Spleen (tissue), 11 donors: ENCODE measurements around the gene UBA6. TPM values are rescaled to one million over a fixed set of nuclear protein-coding genes. Genes with fewer than 3 reads are reported as not detected.

Experiments used
- DNase-seq: peaks from one replicate; pipeline ENCODE4 v3.0.0-alpha.2; 2020
- H3K27ac ChIP-seq, 8 donors: fragments of 200-600 bp; sonication (generic) in 7 of 8; 1 replicate in 4 of 8; 2 replicates in 4 of 8; pipeline versions ENCODE4 v1.5.0 to v1.8.0; 2016 to 2021; ENCODE audit warnings: inconsistent platforms in 4 of 8, mild to moderate bottlenecking in 4 of 8, moderate library complexity in 1 of 8
- H3K27me3 ChIP-seq, 7 donors: fragments of 200-600 bp; sonication (generic) in 6 of 7; replicated peaks in 1 of 7; 1 replicate in 4 of 7; 2 replicates in 3 of 7; pipeline versions ENCODE4 v1.5.0 to v1.8.0; 2016 to 2021; ENCODE audit warnings: inconsistent platforms in 3 of 7, mild to moderate bottlenecking in 1 of 7
- H3K36me3 ChIP-seq, 6 donors: fragments of 200-600 bp; sonication (generic) in 5 of 6; 1 replicate in 4 of 6; 2 replicates in 2 of 6; pipeline versions ENCODE4 v1.5.0 to v1.8.0; 2016 to 2021; ENCODE audit warnings: inconsistent platforms in 2 of 6
- H3K4me1 ChIP-seq, 6 donors: fragments of 200-600 bp; sonication (generic) in 5 of 6; 1 replicate in 3 of 6; 2 replicates in 3 of 6; pipeline versions ENCODE4 v1.5.0 to v1.8.0; 2016 to 2021; ENCODE audit warnings: inconsistent platforms in 3 of 6
- H3K4me3 ChIP-seq, 8 donors: fragments of 200-600 bp; sonication (generic) in 7 of 8; 1 replicate in 4 of 8; 2 replicates in 4 of 8; pipeline versions ENCODE4 v1.5.0 to v1.8.0; 2016 to 2021; ENCODE audit warnings: inconsistent platforms in 4 of 8, mild to moderate bottlenecking in 4 of 8, moderate library complexity in 2 of 8
- H3K9me3 ChIP-seq, 8 donors: fragments of 200-600 bp; sonication (generic) in 7 of 8; 1 replicate in 4 of 8; 2 replicates in 4 of 8; pipeline versions ENCODE4 v1.5.0 to v1.8.0; 2016 to 2021; ENCODE audit warnings: inconsistent platforms in 4 of 8
- CTCF ChIP-seq, 11 experiments: fragments of 200-600 bp in 7 of 11; fragments of 450-650 bp in 4 of 11; sonication (generic) in 4 of 11; IDR thresholded peaks in 8 of 11; conservative IDR thresholded peaks in 3 of 11; 1 replicate in 7 of 11; 2 replicates in 4 of 11; pipeline versions ENCODE4 v1.4.0 to v1.8.0; 2016 to 2021; ENCODE audit warnings: antibody characterized with exemption in 11 of 11, inconsistent platforms in 4 of 11, mild to moderate bottlenecking in 1 of 11
- POLR2A ChIP-seq, 3 donors: fragments of 450-650 bp; IDR thresholded peaks; one replicate each; pipeline ENCODE4 v1.5.1; 2017; ENCODE audit warnings: antibody characterized with exemption in 3 of 3, mild to moderate bottlenecking in 1 of 3
- POLR2AphosphoS5 ChIP-seq, 3 donors: sonication (generic); formaldehyde crosslinking; IDR thresholded peaks; one replicate each; pipeline ENCODE4 v1.5.1; 2017; ENCODE audit warnings: antibody characterized with exemption in 3 of 3
- WGBS, 5 donors: extraction: QIAGEN DNeasy Blood & Tissue Kit in 3 of 5; methylation state at CpG; one replicate each; pipeline versions ENCODE4 v1.1.5 to v1.1.7; 2013 to 2018; 5-methylcytosine and 5-hydroxymethylcytosine counted together
- intact Hi-C: fragments of 100-400 bp; cut with DNase I; formaldehyde crosslinking; loops from one replicate; pipeline ENCODE4 v1.15.0; 2023; ENCODE audit warnings: low total_unique reads
- polyA plus RNA-seq, 3 donors: library from polyadenylated mRNA; stranded (reverse); fragments of 200-250 nt; gene quantifications; one replicate each; pipeline ENCODE4 v1.2.1, GENCODE V29; 2013
- total RNA-seq, 7 donors: library from RNA; depleted of rRNA in 3 of 7; stranded (reverse); fragments of >200 nt in 3 of 7; fragmentation: NEBNext Ultra II Directional in 4 of 7; extraction: Animal tissue kit (Norgen Biotek cat#: 25700) in 4 of 7; gene quantifications; one replicate each; pipeline versions ENCODE4 v1.1.0 to v1.2.1, GENCODE V29; 2016 to 2021
- donor health status: healthy with polysubstance abuse.
- donor health status: DM: no; HTN: no; CAD: no; lungs with moderate emphysema.
- donor health status: DM: no; HTN: no; CAD: no.
- donor health status: Bipolar disorder and iron deficiency.
- donor health status: healthy.
- donor health status: DM: no; HTN: no; CAD: no.
- donor health status: DM: yes; HTN: yes; CAD: no.

Gene UBA6
- total and polyA plus RNA-seq, 10 donors, result 5.8 to 144 (median 64.7) TPM

- 89 to 100% (median 97%) methylated on average over 2 of the region's 2 CpGs for WGBS, 5 donors
- intact Hi-C loops, result no loop called here
- Histone ChIP-seq H3K4me3 (no peak overlapping the region), H3K27ac (no peak overlapping the region), H3K9me3 (no peaks in the 10 kb centered on the region), H3K27me3 (no peaks in the 10 kb centered on the region), H3K4me1 (no peaks in the 10 kb centered on the region), H3K36me3 (peaks cover 0 to 91% (median 50%) of the 10 kb centered on the region in 6 donors)
- no peak for TF ChIP-seq POLR2A (IDR thresholded peaks at IDR 0.05)
- no peak for TF ChIP-seq POLR2AphosphoS5 (IDR thresholded peaks at IDR 0.05)
- no peak for TF ChIP-seq CTCF (IDR thresholded peaks at IDR 0.05 in 8 of 11, conservative IDR thresholded peaks at IDR 0.05 in 3 of 11)
- DNase-seq, result no peak
Measured at GRCh38 chr4:67678612-67679011, 22.3 kb downstream of the UBA6 start.

GRCh38 chr4:67674098-67674497, 26.9 kb downstream of the UBA6 start:
- Histone ChIP-seq H3K27ac (no peak overlapping the region), H3K4me3 (no peak overlapping the region), H3K27me3 (no peaks in the 10 kb centered on the region), H3K4me1 (no peaks in the 10 kb centered on the region), H3K9me3 (no peaks in the 10 kb centered on the region), H3K36me3 (peaks cover 0 to 100% (median 69%) of the 10 kb centered on the region in 6 donors)
- DNase-seq, result no peak
- 88 to 97% (median 95%) methylated on average over 2 of the region's 2 CpGs for WGBS, 5 donors
- intact Hi-C loops, result no loop called here
- TF ChIP-seq POLR2AphosphoS5 (IDR thresholded peaks at IDR 0.05), result no peak
- no peak for TF ChIP-seq CTCF (IDR thresholded peaks at IDR 0.05 in 8 of 11, conservative IDR thresholded peaks at IDR 0.05 in 3 of 11)
- TF ChIP-seq POLR2A (IDR thresholded peaks at IDR 0.05), result no peak

GRCh38 chr4:67668315-67668714, 32.6 kb downstream of the UBA6 start:
- 95 to 98% (median 97%) methylated on average over 3 of the region's 3 CpGs for WGBS, 5 donors
- no peak overlapping the region for H3K27ac ChIP-seq
- peaks cover 0 to 100% (median 64%) of the 10 kb centered on the region in 6 donors for H3K36me3 ChIP-seq

GRCh38 chr4:67660418-67660817, 40.5 kb downstream of the UBA6 start:
- Histone ChIP-seq H3K27ac (no peak overlapping the region), H3K4me1 (no peaks in the 10 kb centered on the region), H3K36me3 (peaks cover 12 to 98% (median 53%) of the 10 kb centered on the region in 6 donors), H3K27me3 (no peaks in the 10 kb centered on the region), H3K9me3 (peaks cover 8 to 25% (median 21%) of the 10 kb centered on the region in 8 donors), H3K4me3 (no peak overlapping the region)
- TF ChIP-seq POLR2AphosphoS5 (IDR thresholded peaks at IDR 0.05) (no peak), CTCF (IDR thresholded peaks at IDR 0.05 in 8 of 11, conservative IDR thresholded peaks at IDR 0.05 in 3 of 11) (no peak), POLR2A (IDR thresholded peaks at IDR 0.05) (no peak)
- intact Hi-C loops, result no loop called here
- 94 to 100% (median 98%) methylated on average over 4 of the region's 4 CpGs for WGBS, 5 donors
- no peak for DNase-seq

More at GRCh38 chr4:67668315-67668714, 32.6 kb downstream of the UBA6 start:
- H3K4me3 ChIP-seq, result no peak overlapping the region
- H3K4me1 ChIP-seq, result no peaks in the 10 kb centered on the region
- intact Hi-C loops, result no loop called here
- H3K27me3 ChIP-seq, result no peaks in the 10 kb centered on the region
- TF ChIP-seq POLR2A (IDR thresholded peaks at IDR 0.05) (no peak), CTCF (IDR thresholded peaks at IDR 0.05 in 8 of 11, conservative IDR thresholded peaks at IDR 0.05 in 3 of 11) (no peak), POLR2AphosphoS5 (IDR thresholded peaks at IDR 0.05) (no peak)
- no peaks in the 10 kb centered on the region for H3K9me3 ChIP-seq
- no peak for DNase-seq
